AG08395 (cell line): ENCODE results near the gene FMNL2.

Experiments
- DNase-seq: peaks from one replicate; pipeline ENCODE4 v3.0.0; 2012; ENCODE audit warnings: mixed read lengths, low spot score

Gene FMNL2

DNA sequence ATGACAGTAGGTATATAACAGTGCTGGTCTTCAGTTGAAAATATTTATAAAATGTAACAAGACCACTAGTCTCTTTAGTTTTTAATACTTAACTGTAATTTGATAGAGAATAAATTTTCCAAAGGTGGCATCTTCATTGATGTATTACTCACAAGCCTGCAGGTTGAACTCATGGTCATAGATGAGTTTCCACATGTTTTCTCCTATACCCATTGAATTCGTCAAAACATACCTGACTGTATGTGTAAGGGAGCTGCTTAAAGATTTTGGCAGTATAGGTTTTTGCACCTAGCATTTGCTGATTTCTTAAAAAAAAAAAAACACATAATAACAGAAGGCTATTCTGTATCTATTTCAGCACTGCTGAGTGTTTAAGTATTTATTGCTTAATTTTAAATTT lies 112.9 kb downstream of the FMNL2 start:
- DNase-seq, result no peak

DNA sequence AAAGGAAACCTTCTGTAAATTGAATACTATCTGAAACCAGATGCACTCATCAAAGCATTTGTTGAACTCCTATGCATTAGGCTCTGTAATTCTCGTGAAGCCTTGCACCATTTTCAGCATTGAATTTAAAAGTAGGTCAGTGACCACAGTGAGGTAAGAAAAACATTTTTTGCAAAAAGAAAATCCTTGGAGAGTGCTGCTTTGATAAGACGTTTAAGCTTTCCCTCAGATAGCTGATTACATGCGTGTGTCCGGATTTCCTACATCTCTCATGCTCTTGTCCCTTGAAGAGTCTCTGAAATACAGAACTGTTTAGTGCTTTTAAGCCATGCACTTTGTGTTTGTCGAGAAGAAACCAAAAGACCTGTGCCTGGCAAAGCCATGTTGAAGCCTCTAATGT lies 113.6 kb downstream of the FMNL2 start:
- no peak for DNase-seq

DNA sequence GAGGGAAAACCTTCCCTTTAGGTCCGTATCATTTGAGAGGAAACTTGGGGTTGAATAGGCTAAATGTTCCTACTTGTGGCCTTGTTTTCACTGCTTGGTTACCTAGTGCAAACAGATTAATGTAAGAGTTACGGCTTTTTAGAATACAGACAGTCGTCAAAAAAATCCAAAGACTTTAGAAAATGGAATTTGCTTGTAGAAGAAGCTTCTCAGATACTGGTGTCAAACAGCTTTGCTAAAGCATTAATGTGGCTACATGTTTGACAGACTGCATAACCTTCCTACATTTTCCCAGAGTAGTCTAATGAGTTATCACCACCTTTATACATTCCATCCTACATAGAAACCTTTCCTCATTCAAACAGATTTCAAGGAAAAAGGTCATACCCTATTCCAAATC lies 114.6 kb downstream of the FMNL2 start:
- DNase-seq, result no peak

DNA sequence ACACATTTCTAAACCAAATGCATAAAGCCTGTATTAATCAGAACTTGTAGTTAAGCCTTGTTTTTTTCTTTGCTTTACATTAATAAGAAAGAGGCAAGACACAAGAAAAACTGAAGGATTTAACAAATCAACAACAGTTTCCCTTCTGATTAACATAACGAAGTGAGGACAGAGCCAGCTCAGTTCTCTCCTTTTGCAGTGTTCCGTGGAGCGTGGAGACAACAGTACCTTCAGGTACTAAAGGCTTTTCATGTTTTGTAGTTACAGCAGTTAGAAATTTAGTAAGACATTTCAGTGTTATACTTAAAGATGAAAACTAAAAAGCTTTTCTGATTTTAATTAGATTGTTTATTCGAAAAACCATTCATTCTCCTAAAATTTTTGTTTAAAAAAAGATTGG lies 115.2 kb downstream of the FMNL2 start:
- DNase-seq, result no peak

DNA sequence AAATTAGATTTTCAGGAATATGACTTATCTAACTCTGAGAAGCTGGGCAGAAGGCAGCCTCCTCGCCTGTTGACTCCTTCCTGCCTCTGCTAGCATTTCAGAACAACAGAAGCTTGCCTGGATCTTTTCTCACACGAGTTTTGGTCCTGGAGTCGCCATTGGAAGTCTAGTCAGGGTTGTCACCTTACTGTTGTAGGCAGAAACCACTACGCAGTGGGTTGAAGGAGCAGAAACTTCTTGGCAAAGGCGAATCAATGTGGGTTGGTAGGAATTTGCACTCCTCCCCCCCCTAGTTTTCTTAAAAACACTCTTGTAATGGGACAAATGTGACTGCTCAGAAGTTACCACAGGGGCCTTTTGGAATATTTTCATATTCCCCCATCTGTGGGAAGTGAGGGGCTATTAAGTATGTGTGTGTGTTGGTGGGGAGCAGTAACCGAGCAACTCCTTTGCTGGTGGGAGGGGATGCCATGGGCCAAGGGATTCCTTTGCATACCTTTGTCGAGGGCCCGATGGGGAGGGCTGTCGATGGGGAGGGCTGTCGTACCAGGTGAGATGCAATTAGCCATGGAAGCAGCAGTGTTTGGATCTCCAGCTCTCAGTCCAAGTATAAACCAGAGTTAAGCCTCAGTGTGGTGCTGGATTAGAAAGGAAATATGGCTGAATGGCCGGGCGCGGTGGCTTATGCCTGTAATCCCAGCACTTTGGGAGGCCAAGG lies 117.4 kb downstream of the FMNL2 start:
- no peak for DNase-seq

DNA sequence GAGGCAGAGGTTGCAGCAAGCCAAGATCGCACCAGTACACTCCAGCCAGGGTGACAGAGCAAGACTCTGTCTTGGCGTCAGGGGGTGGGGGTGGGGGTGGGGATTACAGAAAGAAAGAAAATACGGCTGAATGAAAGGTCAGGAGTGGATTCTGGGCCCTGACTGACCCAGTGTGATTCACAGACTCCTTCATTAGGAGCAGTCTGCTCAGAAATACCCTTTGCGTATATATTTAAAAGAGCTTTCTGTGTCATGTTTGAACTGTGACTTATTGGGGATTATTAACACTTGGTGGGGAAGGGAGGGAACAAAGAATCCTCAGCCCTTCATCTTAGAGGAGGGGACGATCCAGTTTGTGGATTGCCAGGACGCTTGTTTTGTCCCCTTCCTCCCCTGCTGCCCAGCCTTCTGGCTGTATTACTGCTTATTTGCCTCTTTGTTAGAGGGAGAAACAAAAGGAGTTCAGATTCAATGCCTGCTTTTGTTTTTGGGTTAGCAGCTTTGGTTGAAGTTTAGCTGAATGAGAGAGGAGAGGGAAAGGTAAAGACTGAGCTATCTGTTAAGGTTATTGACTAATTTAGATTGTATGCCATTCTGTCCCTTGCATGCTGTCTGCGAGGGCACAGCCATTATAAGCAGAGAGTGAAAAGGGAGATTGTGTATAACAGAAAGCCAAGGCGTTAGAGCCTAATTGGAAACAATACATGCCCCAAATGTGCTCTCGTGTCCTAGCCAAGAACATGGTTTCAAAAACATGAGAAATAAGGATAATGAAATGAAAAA lies 118.3 kb downstream of the FMNL2 start:
- DNase-seq, result no peak

DNA sequence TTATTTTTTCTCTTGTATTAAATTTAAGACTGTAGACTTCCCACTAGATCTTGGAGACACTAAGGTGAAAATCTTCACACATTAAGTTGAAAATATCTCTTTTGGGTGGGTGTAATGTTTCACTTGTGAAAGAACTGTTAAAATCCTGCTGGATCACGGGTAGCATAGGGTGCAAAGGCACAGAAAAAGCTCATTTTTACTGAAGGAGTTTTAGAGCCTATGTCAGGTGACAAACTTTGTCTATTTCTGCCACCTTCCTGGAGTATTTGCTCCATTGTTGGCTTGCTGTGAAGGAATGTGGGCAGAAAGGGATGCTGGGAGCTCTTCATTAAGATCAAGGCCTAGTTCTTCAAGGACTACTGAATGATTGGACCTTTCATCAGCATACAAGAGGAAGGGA lies 119.4 kb downstream of the FMNL2 start:
- DNase-seq, result no peak

DNA sequence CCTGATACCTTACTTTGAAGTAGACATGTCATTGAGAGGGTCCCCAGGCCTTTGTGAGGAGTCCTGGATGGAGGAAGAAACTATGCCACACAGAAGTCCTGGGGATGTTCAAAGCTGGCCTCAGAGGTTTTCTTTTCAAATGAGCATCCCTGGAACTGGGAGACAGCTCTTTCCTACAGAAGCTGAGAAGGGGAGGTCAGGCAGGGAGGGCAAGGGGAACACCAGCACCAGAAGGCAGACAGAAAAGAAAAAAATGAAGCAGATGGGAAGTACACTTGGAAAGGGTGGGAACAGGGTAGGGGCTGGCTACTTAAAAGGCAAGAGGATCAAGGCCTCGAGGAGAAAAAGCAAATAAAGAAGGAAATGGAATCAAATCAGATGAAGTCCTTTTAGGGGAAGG lies 120.0 kb downstream of the FMNL2 start:
- DNase-seq, result no peak

DNA sequence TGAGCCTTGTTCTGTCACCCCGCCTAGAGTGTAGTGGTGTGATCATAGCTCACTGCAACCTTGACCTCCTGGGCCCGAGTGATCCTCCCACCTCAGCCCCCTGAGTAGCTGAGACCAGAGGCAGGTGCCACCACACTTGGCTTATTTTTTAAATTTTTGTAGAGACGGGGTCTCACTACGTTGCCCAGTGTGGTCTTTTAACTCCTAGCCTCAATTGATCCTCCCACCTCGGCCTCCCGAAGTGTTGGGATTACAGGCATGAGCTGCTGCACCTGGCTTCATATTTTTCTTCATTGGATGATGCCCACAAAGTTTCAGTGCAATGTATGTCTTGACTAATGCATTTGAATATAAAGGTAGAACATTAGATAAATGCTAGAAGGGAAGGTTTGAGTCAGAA lies 120.8 kb downstream of the FMNL2 start:
- DNase-seq, result no peak

DNA sequence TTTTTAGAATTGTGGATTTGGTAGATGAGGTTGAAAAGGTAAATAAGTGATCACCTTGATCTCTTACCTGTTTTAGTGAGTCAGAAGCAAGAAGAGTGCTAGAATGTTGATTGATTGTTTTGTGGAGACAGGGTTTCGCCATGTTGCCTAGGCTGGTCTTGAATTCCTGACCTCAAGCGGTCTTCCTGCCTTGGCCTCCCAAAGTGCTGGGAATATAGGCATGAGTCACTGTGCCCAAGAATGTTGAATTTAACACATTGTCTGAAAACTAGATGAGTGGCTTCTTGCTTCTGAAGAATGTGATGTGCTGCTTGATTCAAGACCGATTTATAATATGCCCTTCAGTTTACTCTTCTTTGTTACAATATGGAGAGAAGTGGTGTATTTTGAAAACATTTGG lies 121.3 kb downstream of the FMNL2 start:
- DNase-seq, result no peak

DNA sequence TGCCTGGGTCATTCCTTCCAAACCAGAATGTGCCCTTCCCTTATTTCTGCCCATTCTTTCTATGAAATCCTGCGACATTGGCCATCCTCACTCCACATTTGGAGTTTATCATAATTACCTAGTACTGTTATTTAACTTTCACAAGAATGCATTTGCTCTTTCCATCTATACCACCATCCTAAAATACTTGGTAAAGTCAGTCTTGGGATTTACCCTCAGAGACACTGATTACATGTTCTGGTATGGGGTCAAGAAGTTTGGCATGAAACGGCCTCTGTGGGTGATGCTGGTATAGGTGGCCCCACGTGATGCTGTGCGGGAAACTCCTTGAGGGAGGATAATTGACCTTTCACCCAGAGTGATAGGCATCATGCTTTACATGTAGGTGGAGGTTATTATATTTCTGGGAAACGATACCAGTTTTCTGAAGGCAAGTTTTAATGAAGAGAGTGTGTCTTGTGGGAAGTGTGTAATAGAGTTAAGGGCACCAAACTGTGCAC lies 123.5 kb downstream of the FMNL2 start:
- DNase-seq, result no peak

DNA sequence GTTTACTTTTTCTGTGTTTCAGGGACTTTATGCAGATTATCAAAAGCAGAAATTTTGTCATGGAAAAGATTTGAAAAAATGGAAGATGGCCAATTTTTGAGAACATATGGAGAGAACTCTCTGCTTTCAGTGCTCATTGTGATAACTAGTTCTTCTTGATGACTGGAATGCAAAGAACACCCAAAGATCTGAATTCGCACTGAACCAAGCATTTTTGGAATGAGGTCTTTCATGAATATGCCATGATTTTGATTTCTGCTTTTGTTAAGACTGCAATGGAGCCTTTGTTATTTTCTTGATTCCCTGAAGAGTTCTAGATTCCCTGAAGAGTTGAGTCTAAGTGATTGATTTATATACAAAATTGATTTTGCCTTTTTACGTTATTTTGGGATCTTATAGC lies 124.1 kb downstream of the FMNL2 start:
- no peak for DNase-seq

DNA sequence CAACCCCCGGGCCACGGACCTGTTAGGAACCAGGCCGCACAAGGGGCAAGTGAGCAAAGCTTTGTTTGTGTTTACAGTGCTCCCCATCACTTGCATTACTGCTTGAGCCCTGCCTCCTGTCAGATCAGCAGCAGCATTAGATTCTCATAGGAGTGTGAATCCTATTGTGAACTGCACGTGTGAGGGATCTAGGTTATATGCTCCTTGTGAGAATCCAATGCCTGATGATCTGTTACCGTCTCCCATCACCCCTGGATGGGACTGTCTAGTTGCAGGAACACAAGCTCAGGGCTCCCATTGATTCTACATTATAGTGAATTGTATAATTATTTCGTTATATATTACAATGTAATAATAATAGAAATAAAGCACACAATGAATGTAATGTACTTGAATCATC lies 125.6 kb downstream of the FMNL2 start:
- no peak for DNase-seq

DNA sequence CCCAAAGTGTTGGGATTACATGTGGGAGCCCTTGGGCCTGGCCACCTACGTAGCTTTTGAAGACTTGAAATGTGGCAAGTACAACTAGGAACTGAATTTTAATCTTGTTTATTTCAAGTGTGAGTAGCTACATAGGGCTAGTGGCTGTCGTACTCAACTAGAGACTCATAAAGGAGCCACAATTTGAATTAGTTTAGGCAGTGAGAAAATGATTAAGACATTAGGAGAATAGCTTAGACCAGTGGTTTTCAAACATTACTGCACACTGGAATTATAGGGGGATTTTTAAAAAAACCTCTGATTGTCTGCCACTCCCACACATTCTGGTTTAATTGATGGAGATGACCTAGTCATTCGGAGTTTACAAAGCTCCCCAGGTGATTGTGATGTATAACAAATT lies 127.1 kb downstream of the FMNL2 start:
- no peak for DNase-seq

DNA sequence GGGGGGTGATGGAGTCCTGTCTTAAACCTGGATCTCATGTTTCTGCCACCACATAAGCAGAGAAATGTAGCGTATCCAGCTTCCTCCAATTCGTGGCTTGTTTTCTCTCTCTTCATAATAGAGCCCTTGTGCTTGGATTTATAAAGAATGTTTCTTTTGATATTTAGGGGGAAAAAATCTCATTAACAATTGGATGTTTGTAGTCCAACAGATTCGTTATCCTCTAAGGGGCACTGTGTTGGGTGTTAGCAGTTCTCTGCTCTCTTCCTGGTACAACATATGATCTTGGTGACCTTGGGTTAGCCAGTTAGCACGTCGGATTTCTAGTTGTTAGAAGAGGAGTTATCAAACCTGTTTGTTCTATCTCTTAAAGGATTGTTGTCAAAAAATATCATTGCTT lies 127.8 kb downstream of the FMNL2 start:
- DNase-seq, result no peak

DNA sequence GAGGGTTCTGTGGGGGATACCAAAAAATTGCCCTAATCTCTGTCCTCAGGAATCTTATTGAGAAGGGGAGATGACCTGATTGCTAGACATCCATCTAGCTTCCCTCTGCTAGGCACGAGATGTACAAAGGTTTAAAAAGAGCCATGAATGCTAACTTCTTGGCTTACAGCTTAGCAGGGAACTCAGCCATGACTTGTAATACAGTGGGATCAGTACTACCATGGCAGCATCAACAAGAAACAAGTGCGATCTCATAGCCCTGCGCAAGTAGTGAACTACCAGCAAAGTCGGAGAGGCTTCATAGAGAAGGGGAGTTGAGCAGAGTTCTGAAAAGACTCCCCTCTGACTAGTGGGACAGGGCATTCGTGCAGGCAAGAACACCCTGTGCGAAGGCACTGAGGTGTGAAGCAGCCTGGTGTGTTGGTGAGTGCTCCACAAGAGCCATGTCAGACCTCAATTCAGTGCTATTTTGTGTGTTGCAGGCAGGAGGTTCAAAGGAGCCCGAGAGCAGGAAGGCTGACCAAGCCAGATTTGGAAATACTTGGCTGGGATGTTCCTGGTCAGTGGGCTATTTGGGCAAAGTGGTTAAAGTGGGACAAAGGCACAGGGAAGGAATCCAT lies 130.0 kb downstream of the FMNL2 start:
- DNase-seq, result no peak

DNA sequence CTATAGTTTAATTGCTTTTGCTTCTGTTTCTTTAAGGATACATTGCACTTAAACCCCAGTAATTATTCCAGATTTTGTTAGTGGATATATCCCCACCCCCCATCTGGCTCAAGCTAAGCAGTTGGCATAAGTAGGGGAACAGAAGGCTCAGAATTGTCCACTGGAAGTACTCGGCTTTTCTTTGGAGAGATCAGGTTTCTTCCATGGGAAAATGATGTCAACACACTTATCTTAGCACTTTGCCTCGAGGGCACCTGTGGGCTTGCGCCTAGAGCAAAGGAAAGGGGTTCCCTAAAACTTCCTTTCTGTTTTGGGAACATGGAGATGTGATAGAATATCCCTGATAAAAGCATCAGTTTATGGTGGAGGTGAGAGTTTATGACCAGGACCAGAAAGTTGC lies 130.6 kb downstream of the FMNL2 start:
- DNase-seq, result no peak

DNA sequence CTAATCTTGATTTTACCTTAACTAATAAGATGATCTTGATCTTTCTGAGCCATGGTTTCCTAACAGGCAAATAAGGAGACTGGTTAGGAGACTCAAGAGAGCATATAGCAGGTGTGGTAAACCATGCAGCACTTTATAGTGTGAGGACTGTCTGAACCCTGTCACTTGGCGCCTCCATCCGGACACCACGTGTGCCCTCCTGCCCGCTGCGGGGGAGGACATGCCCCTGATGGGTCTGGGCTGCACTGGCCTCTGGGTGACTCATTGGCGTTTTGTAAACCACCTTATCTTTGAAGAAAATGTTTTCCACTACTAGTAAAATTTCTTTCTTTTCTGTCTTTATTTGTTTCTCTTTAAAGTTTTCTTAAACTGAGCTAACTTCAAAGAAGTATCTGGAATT lies 131.1 kb downstream of the FMNL2 start:
- no peak for DNase-seq

DNA sequence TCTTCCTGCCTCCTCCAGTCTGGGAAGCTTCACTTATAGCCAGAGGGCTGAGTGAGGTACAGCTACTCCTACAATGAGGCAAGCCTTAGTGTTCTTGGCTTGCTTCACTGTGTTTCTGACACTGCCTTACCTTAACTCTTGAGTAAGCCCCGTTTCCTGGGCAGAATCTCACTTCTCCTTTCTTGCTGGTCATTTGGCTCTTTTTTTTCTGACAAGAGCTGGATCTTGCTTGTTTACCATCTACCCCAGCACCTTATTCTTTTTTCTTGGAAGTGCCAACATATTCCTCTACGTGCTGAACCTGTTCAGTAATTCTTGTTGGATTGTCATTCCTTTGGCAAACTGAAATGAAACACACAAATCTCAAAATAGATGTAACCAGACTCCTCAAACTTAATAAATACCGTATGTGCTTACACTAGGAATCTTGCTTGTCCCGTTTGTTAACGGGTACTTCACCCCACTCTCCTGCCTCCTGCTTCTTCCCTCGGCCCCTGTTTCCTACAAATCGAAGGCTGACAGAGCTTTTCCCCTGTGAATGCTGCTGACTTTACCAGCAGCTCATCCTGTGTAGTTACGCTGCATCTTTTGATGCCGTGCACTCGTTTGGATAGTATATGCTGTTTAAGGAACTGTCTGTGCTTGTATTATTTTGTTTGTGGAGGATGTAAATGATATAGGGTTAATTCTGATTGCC lies 132.2 kb downstream of the FMNL2 start:
- DNase-seq, result no peak

DNA sequence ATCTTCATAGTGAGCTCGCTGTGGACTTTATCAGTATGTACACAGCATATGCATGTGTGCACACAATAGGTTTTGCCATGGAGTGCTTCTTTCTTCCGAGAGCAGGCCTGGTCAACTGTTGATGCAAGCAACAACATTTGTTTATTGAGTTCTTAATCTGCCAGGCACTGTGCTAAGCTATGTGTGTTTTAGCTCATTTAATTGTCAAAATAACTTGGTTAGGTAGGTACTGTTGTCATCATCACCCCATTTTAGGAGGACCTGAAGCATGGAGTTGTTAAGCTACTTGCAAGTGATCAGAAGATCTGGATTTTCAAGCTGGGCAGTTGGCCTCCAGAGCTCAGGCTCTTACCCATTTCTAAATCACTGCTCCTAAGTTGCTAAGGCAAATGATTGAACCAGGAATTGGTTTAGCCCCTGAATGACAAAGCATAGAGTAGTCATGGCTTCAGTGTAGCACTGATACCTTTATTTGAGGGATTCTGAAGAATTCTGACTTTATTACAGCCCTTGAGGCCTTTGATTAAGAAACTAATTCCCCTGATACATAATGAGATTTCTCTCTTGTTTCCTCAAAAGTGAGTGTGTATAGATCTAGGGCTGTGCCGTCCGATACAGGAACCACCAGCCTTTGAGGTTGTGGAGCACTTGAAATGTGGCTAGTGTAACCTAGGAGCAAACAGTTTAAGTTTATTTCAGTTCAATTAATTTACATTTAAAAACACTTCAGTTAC lies 132.9 kb downstream of the FMNL2 start:
- no peak for DNase-seq

DNA sequence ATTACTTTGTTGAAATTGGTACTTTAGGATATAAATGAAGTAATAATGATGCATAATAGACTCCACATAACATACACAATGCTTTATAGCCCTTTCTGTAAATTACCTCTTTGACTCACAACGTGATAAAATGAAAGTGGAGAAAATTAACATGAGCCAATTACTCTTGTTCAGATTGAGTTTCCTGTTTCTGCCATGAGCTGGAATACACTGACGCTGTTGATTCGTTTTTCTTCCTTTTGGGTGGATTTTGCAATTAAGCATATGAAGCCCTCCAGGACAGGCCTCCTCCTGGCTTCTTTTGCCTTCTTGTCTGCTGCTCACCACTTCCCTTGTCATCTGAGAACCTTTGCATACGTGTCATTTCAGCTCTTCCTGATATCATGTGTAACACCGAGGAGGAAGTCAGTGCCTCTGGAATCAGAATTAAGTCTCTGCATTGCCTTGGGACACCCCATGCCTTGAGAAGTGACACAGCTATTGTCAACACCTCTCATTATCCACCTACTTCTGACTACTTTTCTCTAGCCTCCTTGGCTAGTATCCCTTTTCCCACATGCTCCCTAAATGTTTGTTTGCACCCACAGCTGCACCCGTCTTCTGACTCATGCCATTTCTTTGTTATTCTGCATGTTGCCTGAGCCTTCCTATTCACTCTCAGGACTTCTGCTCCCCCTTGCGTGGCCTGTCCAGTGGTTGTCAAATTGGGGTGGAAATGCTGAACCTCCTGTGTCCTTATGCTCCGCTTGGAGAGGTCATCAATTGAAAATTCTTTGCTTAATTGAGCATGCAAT lies 134.1 kb downstream of the FMNL2 start:
- DNase-seq, result no peak
